ELF-1 (cell line): ENCODE results near the gene FMN2.

Experiments
- DNase-seq: peaks from one replicate; pipeline ENCODE4 v3.0.0-alpha.2; 2016; ENCODE audit warnings: low read depth, low spot score

The FMN2 gene

GRCh38 chr1:240098534-240098933, 6.9 kb downstream of the FMN2 start:
- no peak for DNase-seq

GRCh38 chr1:240099329-240099728, 7.6 kb downstream of the FMN2 start:
- no peak for DNase-seq

- no peak for DNase-seq
These were observed 8.1 kb downstream of the FMN2 start for GRCh38 chr1:240099748-240100147.

GRCh38 chr1:240100371-240100934, 8.8 kb downstream of the FMN2 start:
- DNase-seq: no peak

- no peak for DNase-seq
These were observed 9.6 kb downstream of the FMN2 start for GRCh38 chr1:240101306-240101705.

- DNase-seq: no peak
These were observed 10.1 kb downstream of the FMN2 start for GRCh38 chr1:240101737-240102136.

GRCh38 chr1:240104672-240105071, 13.0 kb downstream of the FMN2 start:
- no peak for DNase-seq

GRCh38 chr1:240107058-240107684, 15.5 kb downstream of the FMN2 start:
- no peak for DNase-seq

- no peak for DNase-seq
These were observed 17.4 kb downstream of the FMN2 start for GRCh38 chr1:240109130-240109529.

GRCh38 chr1:240109920-240110636, 18.4 kb downstream of the FMN2 start:
- no peak for DNase-seq

- DNase-seq: no peak
These were observed 19.9 kb downstream of the FMN2 start for GRCh38 chr1:240111558-240111957.

GRCh38 chr1:240114222-240114621, 22.5 kb downstream of the FMN2 start:
- DNase-seq: peak; percentile 22

GRCh38 chr1:240115831-240116230, 24.1 kb downstream of the FMN2 start:
- DNase-seq: no peak

GRCh38 chr1:240116831-240117769, 25.4 kb downstream of the FMN2 start:
- no peak for DNase-seq

- no peak for DNase-seq
These were observed 26.2 kb downstream of the FMN2 start for GRCh38 chr1:240117930-240118329.

GRCh38 chr1:240122639-240123613, 31.2 kb downstream of the FMN2 start:
- peak; percentile 64 for DNase-seq

GRCh38 chr1:240126821-240127220, 35.1 kb downstream of the FMN2 start:
- DNase-seq: no peak

- DNase-seq: no peak
These were observed 36.7 kb downstream of the FMN2 start for GRCh38 chr1:240128366-240128765.

GRCh38 chr1:240134113-240134512, 42.4 kb downstream of the FMN2 start:
- DNase-seq: no peak

GRCh38 chr1:240134596-240134995, 42.9 kb downstream of the FMN2 start:
- DNase-seq: no peak

- DNase-seq: no peak
These were observed 44.7 kb downstream of the FMN2 start for GRCh38 chr1:240136402-240136801.
